Effector CD4-positive, alpha-beta T cell (primary cell): Measurements from ENCODE around the gene CARD19.

Experiments used
- DNase-seq: peaks from one replicate; pipeline ENCODE4 v3.0.0-alpha.2; 2020
- total RNA-seq: gene quantifications from one replicate; lab custom pipeline; 2026; lab: John Stamatoyannopoulos, UW

CARD19 gene
- total RNA-seq = 22.3 reads per million, percentile 49 among the genes with 10 or more reads in this experiment

DNA sequence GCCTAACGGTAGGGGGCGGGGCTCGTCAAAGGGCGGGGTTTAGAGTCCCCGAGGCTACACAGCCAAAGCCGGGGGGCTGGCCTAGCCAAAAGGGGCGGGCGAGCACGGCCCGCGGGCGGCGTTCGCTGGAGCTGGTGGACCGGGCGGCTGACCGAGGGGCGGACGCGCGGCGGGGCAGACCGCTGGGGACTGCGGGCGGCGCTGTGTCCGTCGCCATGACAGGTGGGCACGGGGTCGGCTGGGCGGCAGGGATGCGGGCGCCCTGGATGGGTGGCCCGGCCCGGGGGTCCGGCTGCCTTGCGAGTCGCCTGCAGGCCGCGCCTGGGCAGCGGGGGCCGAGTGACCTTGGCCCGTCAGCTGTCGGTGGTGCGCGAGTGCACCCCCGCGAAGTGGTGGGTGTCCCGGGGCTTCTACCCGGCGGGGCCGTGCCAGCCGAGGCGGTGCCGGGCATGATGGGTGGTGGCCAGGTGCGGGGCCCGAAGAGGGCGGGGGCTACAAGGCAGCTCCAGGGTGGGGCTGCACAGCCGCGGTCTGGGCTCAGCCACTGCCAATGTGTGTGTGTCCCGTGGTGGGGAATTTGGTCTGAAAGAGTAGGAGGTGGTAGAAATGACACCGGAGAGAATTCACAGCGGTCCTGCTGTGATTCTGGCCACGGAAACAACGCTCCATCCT, at the start of gene CARD19:
TSS of gene CARD19 (plus strand) at position 87 of the 672 bp plus-strand sequence. CDS start at position 216, 129 bp downstream.
- DNase-seq = peak; percentile 42

DNA sequence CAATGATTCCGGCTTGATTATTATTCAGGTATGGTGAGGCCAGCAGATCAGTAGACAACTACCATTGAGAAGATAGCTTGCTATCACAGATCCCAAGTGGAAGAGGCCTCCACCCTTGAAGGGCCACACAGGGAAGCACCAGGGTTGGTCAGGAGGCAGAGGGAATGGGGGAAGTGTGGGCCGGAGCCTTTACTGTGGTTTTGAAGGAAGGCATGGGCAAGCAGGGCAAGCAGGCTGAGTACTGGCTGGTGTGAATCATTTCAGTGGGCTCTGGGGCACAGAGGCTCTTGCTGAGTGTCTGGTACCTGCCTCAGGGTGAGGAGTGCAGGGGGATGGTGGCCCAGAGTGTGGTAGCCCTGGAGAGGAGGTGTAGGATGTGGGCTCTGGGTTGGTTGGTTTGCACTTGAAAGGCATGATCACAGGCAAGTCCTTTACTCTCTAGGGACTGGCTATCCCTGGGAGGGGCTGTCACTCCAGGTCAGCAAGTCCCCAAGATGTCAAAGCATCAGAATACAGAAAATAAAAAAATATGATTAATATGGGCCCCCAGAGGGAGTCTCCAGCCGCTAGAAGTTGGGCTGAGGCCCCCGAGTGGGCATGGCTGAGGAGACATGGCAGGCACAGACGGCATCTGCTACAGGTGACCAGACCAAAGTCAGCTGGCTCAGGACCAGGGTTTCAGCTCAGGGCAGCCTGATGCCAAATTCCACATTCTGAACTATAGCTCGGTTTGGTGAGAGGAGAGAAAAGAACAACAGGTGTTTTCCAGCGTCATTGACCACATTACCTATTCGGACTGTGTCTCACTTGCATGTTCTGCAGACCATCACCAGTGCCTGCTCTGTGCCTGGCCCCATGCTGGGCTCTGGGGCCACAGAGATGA, 47.2 kb upstream of the CARD19 start:
- DNase-seq = no peak

DNA sequence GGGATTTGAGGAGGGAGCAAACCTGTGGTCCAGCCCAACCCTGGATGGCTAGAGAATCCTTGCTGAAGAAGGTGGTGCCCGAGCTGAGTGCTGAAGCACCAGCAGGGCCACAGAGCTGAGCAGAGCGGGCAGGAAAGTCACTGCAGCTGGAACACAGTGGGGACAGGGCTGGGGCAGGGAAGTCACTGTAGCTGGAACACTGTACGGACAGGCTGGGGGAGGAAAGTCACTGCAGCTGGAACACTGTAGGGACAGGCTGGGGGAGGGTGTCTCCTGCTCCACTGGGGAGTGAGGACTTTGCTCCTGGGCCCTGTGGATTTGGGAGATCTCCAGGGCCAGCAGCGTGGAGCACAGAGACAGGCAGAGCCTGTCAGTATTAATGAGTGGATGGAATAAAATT, 46.5 kb upstream of the CARD19 start:
- DNase-seq = no peak

GRCh38 chr9:93050231-93050630, 45.8 kb upstream of the CARD19 start:
- no peak for DNase-seq

DNA sequence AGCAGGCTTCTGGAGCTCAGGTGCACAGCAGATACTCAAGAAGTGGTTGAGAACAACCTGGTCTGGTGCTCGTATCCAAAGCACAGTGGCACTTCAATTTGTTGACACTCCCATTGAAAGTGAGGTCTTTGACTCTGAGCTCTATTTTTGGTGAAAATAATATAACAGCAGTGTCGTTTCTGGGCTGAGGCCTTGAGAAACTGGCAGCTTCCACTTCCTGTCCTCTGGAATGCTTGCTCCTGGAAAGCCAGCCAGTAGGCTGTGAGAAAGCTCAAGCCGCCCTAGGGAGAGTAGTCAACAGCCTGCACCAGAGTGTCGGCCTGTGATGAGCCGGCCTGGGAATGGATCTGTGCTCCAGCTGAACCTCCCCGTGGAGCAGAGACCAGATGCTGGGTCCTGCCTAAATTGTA, 44.3 kb upstream of the CARD19 start:
- no peak for DNase-seq

- no peak for DNase-seq
Observed at GRCh38 chr9:93052791-93053540, 43.1 kb upstream of the CARD19 start.

DNA sequence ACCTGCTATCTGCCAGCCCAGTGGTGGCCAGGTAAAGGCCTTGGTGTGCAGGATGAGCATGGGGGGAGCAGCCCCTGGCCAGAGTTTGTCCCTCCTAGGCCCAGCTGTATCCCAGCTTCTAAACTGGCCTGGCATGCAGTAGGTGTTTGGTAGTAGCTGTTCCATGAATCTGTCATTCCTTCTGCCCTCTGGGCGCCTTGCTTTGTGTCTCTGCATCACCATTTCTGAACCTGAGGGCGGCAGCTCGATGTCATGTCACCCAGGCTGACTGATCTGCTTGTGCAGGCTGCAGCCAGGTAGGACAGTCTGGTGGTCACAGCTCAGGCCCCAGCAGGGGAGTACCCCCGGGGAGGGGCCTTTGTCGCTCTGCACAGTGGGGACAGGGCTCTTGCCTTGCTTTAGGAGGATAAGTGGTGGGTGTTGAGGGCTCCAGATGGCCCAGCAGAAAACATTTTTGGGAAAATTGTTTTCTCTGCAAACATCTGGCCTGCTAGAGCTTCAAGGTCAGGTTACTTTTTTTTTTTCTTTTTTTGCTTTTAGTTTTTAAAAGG, 42.2 kb upstream of the CARD19 start:
- DNase-seq = no peak

DNA sequence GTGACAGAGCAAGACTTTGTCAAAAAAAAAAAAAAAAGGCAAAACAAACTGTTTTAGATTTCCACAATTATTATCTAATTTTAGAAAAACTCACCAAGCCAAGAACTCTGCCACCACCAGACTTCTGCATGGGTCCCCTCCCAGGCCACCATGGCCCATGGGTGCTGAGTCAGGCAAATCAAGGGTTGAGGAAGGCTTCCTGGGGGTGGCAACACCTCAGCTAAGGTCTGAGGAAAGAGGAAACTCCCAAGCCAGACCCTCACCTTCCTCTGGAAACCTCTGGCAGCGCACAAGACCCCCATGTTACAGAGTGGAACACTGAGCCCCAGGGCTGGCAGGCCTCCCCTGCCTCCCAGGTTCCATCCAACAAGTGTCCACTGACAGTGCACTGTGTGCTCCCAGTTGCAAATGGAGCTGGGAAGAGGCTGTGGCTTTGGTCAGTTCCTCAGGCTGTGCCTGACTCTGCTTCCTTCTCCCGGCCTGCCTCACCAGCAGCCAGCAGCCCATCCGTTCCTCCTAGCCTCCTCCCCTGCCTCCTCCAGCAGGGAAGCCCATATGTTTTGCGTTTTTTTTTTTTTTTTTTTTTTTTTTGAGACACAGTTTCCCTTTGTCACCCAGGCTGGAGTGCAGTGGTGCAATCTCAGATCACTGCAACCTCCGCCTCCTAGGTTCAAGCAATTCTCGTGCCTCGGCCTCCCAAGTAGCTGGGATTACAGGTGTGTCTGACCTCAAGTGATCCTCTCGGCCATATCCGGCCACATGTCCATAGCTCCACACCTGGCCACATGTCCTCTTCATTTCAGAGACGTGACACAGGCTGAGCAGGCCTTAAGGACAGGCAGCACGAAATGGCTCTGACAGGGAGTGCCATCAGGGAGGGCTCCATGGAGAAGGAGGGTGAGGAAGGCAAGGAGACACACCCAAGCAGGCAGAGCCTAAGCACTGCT, 41.0 kb upstream of the CARD19 start:
- DNase-seq = no peak

DNA sequence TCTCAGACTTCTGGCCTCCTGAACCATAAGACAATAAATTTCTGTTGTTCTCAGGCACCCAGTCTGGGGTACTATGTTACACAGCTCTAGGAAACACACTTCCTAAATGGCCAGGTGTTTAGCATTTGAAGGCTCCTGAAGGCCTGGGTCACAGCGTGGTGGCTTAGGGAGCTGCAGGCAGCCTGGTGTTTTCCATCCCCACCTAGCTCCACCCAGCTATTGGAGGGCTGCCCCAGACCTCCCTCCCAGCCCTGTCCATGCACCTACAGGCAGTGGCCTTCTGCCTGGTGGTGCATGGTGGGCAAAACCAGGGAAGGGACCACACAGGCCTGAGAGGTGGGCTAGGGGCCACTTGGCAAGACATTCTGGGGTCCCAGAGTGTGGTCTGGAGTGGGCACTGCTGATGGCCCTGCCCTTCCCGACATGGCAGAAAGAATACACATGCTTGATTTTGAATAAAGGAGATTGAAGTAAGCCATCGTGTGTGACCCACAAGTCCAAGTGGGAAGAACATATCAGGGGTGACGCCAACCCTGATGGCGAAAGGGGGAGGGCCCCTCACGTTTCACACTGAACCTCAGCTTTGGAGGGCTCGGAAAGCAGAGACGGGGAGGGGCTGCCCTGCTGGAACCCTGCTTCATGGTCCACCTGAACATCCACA, 38.8 kb upstream of the CARD19 start:
- no peak for DNase-seq

- no peak for DNase-seq
Observed at GRCh38 chr9:93057703-93058354, 38.2 kb upstream of the CARD19 start.

- DNase-seq = peak; percentile 59
Observed at GRCh38 chr9:93058355-93059010, 37.5 kb upstream of the CARD19 start, which contains the start of gene SUSD3. TSS of gene SUSD3 (plus strand) at chr9:93058701. CDS start at chr9:93058743, 42 bp downstream.

DNA sequence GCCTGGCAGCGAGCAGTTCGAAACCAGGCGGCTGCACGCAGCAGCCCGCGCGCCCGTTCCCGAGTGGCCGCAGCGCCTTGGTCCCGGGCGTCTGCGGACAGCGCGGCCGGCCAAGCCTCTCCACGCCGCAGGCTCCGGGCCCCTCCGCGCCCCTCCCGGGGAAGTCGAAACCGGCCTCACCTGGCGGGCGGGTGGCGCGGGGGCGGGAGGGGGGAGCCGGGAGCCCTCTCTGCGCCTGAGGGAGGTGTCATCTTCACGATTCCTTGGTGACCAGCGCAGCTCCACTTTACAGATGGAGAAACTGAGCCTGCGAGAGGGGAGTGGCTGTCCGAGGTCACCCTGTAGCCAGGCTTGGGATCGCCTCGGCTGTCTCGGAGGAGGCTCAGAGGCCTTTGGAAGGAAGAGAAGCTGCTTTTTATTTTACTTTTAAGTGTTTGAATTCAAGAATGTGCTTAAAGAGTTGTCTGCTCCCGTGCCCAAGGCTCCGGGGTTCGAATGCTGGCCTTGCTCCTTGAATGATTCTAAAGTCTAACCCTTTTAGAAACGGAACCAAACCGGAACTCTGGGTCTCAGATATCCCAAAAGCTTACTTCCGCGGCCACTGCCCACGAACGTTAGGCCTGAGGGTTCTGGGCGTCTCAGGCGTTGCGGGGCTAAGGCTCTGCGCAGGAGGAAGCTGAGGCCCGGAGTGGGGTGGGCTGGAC, 36.9 kb upstream of the CARD19 start:
- no peak for DNase-seq

GRCh38 chr9:93059715-93060578, 36.1 kb upstream of the CARD19 start:
- DNase-seq = no peak

- no peak for DNase-seq
Observed at GRCh38 chr9:93060746-93061259, 35.2 kb upstream of the CARD19 start.

GRCh38 chr9:93061260-93061751, 34.7 kb upstream of the CARD19 start:
- DNase-seq = no peak

GRCh38 chr9:93061791-93062763, 33.9 kb upstream of the CARD19 start:
- no peak for DNase-seq
